Activated T-helper 9 cell treated with anti-CD3 and anti-CD28 coated beads, Interleukin-2, amount 50 U/mL, for 16 hours (primary cell): Measurements from ENCODE around the gene CCDC102B.
"Not testable (repeated sequence)": the region's sequence is repeated elsewhere in the genome, so short reads cannot be mapped to it uniquely, and the experiment has no call there.

ENCODE experiments used
- DNase-seq: peaks from one replicate; pipeline ENCODE4 v3.0.0-alpha.2; 2020; ENCODE audit warnings: low read depth

Gene CCDC102B

DNA sequence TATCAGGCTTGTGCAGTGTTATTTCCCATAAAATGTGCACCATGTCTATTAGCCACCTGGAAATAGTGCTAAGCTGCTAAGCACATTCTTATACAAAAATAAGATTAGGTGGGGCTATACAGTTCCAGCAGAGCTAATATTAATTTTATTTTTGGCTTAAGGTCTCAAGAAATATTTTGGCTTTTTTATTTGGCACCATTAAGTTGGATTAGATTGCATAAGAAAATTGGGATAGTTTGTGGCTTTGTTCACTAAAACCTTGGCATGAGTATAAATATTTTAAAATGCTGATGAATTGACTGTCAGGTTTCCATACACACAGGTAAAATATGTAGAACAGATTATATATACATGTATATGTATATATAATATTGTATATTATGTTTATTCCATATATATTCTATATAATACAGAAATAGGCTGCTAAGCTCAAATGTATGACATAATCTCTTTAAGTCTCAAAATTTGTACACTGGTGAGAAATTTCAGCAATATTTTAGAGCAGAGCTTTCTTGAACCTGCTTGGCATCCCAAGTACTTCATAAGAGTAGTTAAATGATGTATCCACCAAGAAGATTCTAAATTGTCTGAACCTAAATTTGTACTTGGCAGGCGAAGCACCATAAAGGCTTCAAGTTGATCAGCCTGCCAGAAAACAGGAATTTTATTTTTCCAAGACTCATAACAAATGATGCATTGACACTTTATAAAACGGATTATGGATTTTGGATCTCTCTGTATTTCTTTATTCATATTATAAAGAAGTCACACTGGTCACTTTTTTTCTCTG is 32.6 kb downstream of the CCDC102B start:
- no peak for DNase-seq

- DNase-seq, result no peak
Measured at GRCh38 chr18:68833756-68834155, 35.9 kb downstream of the CCDC102B start.

DNA sequence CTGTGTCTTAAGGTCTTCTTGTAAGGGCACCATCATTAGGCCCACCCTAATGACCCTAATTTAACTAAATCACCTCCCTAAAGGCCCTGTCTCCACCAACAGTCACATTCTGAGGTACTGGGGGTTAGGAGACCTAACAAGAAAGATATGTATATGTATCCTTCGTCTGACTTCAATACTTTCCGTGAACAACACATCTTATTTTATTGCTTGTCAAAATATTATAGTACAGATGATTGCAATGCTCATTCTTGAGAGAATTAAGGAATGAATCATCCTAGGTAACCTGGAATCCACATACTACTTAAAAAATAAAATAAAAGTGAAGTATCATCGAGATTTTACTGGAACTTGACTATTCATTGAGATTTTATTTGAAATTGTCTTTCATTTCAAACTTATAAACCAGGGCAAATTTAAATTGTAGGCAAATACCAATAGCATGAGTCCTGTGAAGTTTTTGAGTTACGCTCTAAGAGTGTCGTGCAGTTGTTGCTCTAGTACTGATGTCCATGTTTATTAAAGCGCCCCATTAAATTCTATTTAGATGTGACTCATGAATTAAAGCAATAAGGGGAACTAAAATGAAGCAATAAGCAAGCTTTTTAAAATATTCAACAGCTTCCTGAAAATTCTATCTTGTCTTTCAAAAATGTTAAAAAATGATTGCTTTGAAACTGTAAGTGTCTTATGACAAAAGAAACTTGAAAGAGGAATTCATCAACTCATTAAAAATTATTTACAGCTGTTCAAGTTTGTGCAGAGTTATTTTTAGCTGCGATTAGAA is 40.0 kb downstream of the CCDC102B start:
- no peak for DNase-seq

- no peak for DNase-seq
Measured at GRCh38 chr18:68839701-68840100, 41.8 kb downstream of the CCDC102B start.

- DNase-seq, result no peak
Measured at GRCh38 chr18:68840554-68841263, 42.8 kb downstream of the CCDC102B start.

GRCh38 chr18:68841301-68841700 is 43.4 kb downstream of the CCDC102B start:
- no peak for DNase-seq

DNA sequence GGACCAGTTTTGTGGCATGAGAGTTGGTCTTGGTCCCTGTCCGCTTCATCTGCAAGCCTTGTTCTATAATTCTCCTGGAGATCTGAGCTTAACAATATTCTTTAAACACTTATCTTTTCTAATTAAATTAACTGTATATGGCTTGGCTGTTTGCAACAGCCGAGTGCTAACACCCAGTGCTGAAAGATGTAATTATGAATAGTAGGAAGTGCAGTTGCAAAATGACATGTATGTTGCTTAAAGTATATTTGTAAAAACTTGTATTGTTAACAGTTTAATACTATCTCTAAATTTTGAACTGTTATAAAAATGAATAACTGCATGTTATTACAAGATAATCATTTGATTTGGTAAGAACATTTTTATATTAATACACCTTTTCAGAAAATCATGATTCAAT is 45.1 kb downstream of the CCDC102B start:
- no peak for DNase-seq

GRCh38 chr18:68843473-68844089 is 45.7 kb downstream of the CCDC102B start:
- no peak for DNase-seq

DNA sequence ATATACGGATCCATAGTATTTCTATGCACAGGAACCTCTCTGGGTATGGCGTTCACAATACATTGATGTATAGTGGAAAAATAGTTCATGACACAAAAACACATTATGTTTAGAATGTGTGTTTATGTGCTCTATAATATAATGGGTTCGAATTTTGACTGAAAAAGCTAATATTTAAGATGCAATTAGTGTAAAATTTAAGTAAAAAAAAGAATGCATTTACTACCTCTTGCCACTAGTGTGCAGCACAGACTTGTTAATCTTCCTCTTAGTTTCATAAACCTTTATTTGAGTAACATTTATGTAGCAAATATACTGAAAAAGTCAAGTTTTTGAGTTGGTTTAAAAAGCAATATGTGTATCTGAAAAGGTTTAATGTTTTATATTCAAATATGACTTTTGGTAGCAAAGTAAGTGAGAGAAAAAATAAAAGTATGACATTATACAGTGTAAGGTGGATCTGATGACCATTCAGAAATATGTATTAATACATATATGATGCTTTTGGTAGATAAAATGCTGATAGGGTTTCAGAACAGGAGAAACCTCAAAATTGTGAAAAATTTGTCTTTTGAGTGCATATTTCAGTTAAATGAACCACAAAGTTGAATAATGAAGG is 49.4 kb downstream of the CCDC102B start:
- DNase-seq, result no peak

- DNase-seq, result no peak
Measured at GRCh38 chr18:68848242-68848641, 50.4 kb downstream of the CCDC102B start.

GRCh38 chr18:68854786-68855391 is 57.0 kb downstream of the CCDC102B start:
- no peak for DNase-seq

DNA sequence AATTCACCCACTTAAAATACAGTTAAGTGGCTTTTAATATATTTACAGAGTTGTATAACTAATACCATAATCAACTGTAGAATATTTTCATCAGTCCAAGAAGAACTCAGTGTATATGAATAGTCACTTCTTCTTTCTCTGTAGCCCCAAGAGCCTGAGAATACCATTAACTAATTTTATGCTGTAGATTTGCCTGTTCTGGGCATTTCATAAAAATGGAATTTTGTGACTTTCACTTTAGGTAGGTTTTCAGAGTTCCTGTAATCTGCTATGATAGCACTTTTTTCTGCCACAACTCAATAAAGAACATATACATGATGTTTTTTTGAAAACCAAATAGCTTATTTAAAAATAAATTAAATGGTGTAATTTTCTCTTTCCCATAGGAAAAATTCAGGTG is 57.6 kb downstream of the CCDC102B start:
- DNase-seq, result no peak

DNA sequence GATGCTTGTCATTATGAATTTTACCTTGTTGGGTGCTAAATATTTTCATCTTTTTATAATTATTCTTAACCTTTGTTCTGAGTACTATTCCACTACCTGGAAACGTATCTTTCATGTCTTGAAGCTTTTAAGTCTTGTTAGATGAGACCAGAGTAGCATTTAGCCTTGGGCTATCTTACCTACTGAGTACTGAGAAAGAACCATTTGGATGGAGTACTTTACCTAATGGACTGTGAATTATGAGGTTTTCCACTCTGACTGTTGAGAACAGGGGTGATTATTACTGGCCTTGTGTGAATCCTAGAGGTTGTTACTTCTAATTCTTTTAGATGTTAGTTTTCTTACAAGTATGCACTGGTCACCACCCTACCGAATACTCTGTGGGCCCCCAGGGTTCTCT is 63.5 kb downstream of the CCDC102B start:
- DNase-seq, result no peak

DNA sequence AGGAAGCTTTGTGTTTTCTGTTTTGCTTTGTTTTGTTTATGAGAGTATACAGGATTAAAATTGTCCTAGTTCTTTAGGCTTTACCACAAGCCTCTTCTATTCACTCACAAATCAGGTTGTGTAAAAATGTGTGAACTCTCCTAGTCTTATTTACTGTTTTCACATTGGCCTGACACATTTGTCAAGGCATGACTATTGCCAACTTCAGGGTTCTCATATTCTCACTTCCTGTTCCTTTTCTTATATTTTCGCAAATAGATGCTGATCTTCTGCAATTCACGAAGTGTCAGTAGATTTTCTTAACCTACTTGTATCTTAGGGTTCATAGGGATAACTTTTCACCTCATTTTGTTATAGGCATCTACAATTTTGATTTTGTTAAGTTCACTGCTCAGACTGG is 67.1 kb downstream of the CCDC102B start:
- DNase-seq, result no peak

DNA sequence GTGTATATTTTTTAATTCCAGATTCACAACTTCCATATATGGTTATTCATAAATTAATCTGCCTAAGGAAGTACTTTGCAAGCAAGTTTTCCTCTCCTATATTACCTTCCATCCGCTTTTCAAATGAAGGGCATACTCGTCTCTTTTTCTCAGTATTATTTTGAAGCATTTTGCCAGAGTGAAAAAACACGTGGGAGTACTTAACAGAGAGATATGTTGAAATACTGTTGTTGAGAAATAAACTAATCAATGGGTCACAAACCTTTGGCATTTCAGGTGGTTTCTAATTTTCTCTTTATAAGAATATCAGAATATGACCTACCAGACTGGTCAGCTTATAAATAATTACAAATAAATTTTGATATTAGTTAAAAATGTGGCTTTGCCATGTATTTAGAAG is 67.6 kb downstream of the CCDC102B start:
- DNase-seq, result no peak

- DNase-seq, result no peak
Measured at GRCh38 chr18:68873003-68873402, 75.1 kb downstream of the CCDC102B start.

GRCh38 chr18:68874361-68874760 is 76.5 kb downstream of the CCDC102B start:
- no peak for DNase-seq

GRCh38 chr18:68879947-68880346 is 82.1 kb downstream of the CCDC102B start:
- not testable (repeated sequence) for DNase-seq

- DNase-seq, result no peak
Measured at GRCh38 chr18:68887410-68887809, 89.5 kb downstream of the CCDC102B start.

DNA sequence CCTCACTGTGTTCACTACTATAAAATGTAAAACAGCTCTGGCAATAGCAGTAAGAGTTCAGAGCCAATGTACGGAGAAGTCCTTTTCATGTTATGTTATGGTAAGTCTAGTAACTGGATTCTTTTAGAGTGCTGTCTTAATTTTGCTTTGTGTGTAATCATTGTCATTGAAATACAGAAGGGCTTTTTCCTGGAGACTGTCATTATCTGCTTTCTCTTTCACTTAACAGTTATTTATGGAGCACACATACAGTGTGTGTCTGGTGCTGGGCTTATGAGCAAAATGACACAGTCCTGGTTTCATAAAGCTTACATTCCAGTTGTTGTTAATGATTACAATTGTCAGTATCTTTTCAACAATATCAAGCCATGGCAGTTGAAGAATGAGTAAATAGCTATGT is 95.5 kb downstream of the CCDC102B start:
- DNase-seq, result no peak

DNA sequence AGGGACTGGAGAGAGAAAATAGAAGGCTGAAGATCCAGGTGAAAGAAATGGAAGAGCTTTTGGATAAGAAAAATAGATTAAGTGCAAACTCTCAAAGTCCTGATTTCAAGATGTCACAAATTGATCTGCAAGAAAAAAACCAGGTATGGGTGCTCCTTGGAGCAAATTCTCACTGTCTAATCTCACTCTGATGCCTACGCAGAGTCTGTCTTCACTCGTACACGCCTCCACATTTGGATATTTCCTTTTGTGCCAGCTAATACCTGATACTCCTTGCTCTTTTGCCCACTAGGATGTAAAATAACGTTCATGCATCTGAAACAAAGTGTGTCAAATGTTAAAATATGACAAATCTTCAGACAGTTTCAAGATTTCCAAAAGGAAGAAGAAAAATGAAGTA is 99.4 kb downstream of the CCDC102B start:
- DNase-seq, result no peak

DNA sequence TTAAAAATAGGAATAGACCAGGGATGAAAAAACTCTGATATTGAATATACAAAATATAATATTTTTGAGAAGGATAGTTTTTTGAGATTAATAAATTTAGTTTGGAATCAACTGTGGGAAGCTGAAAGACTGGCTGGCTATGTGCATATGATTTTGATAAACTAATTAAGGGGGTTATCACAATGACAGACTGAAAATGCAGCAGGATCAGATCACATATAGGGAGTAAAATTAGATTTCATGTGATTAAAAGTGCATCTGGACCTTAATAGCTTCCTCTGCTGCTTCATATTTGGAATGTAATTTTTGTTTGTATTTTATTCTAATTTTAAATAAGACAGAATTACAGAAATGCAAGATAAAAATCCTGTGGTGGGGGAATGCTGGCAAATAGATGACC is 111.7 kb downstream of the CCDC102B start:
- no peak for DNase-seq
